NCI-H128 (cell line): ENCODE results near the gene MIGA2.
A peak's percentile ranks its signal among the peaks of the same experiment; 100 is the strongest.
"Not testable (repeated sequence)": the region's sequence is repeated elsewhere in the genome, so short reads cannot be mapped to it uniquely, and the experiment has no call there.

Experiments used
- DNase-seq: peaks from one replicate; lab custom pipeline; 2025; ENCODE audit not compliant: unreplicated experiment; lab: John Stamatoyannopoulos, UW

MIGA2 gene

GRCh38 chr9:129097671-129098306, 61.4 kb downstream of the MIGA2 start:
- DNase-seq, result no peak

GRCh38 chr9:129098328-129098727, 61.9 kb downstream of the MIGA2 start:
- DNase-seq, result no peak

- DNase-seq, result no peak
These were observed 64.2 kb downstream of the MIGA2 start for GRCh38 chr9:129100383-129101169.

- DNase-seq, result no peak
These were observed 64.9 kb downstream of the MIGA2 start for GRCh38 chr9:129101279-129101678.

- no peak for DNase-seq
These were observed 65.7 kb downstream of the MIGA2 start for GRCh38 chr9:129102095-129102525.

- no peak for DNase-seq
These were observed 66.6 kb downstream of the MIGA2 start for GRCh38 chr9:129102791-129103594.

GRCh38 chr9:129103595-129103965, 67.2 kb downstream of the MIGA2 start:
- no peak for DNase-seq

- no peak for DNase-seq
These were observed 67.6 kb downstream of the MIGA2 start for GRCh38 chr9:129104051-129104450.

GRCh38 chr9:129105857-129106694, 69.7 kb downstream of the MIGA2 start:
- DNase-seq, result no peak

- no peak for DNase-seq
These were observed 71.2 kb downstream of the MIGA2 start for GRCh38 chr9:129107651-129108050.

- no peak for DNase-seq
These were observed 71.8 kb downstream of the MIGA2 start for GRCh38 chr9:129108083-129108804.

GRCh38 chr9:129108805-129109536, 72.5 kb downstream of the MIGA2 start:
- DNase-seq, result no peak

- DNase-seq, result no peak
These were observed 73.1 kb downstream of the MIGA2 start for GRCh38 chr9:129109537-129109903.

- no peak for DNase-seq
These were observed 73.7 kb downstream of the MIGA2 start for GRCh38 chr9:129109952-129110739.

GRCh38 chr9:129110740-129111527, 74.5 kb downstream of the MIGA2 start, which contains the start of the genes CRAT and PTPA:
Gene CRAT (minus strand): TSS chr9:129110793. CDS start chr9:129110509, 284 bp downstream.
Gene PTPA (plus strand): TSS chr9:129111415. CDS start chr9:129111601, 186 bp downstream.
- peak; percentile 66 for DNase-seq

- no peak for DNase-seq
These were observed 75.2 kb downstream of the MIGA2 start for GRCh38 chr9:129111528-129112151.

GRCh38 chr9:129112526-129112925, 76.1 kb downstream of the MIGA2 start:
- not testable (repeated sequence) for DNase-seq
